ENCODE data around the gene EPAS1.

GRCh38 chr2:46428911-46429436 is 131.8 kb downstream of the EPAS1 start:
- TF ChIP-seq CTCF (IDR thresholded peaks at IDR 0.05) (no peak), POLR2A (IDR thresholded peaks at IDR 0.05) (no peak)

All from uterus (tissue), 2 donors.